Esophagus muscularis mucosa (tissue), 3 donors: ENCODE results near the gene CXXC1.

Experiments used
- CTCF ChIP-seq, 3 experiments: fragments of 200-600 bp in 2 of 3; fragments of 450-650 bp in 1 of 3; sonication (generic) in 2 of 3; IDR thresholded peaks; one replicate each; pipeline ENCODE4 v1.5.1; 2017 to 2019; ENCODE audit warnings: antibody characterized with exemption in 3 of 3, mild to moderate bottlenecking in 2 of 3, moderate library complexity in 1 of 3
- POLR2A ChIP-seq: fragments of 450-650 bp; IDR thresholded peaks from one replicate; pipeline ENCODE4 v1.6.1; 2017; ENCODE audit warnings: antibody characterized with exemption, moderate library complexity, mild to moderate bottlenecking, low read depth
- POLR2AphosphoS5 ChIP-seq, 2 donors: sonication (generic); formaldehyde crosslinking; IDR thresholded peaks; one replicate each; pipeline ENCODE4 v1.6.1; 2017; ENCODE audit warnings: antibody characterized with exemption in 2 of 2

- TF ChIP-seq CTCF (IDR thresholded peaks at IDR 0.05), result no peak
- no peak for TF ChIP-seq POLR2AphosphoS5 (IDR thresholded peaks at IDR 0.05)
- no peak for TF ChIP-seq POLR2A
Measured at GRCh38 chr18:50273203-50274043, 14.1 kb downstream of the CXXC1 start.
